ENCODE data around the gene SLC38A10.

Gene SLC38A10

GRCh38 chr17:81334987-81335772, 40.1 kb upstream of the SLC38A10 start:
- DNase-seq (ENCODE audit: extremely low spot score): no peak
- TF ChIP-seq CTCF (IDR thresholded peaks at IDR 0.05; ENCODE audit: control extremely low read depth, extremely low read depth, low read depth, missing control alignments): no peak
- POLR2A ChIA-PET: no interaction called here
- CTCF ChIA-PET: interaction anchor here (1.0 kb wide), 1 partner anchor 44 kb away, joined by 3 read pairs; no protein-coding TSS in a partner anchor

GRCh38 chr17:81334391-81334901, 39.3 kb upstream of the SLC38A10 start:
- DNase-seq (ENCODE audit: extremely low spot score): no peak
- CTCF ChIA-PET: interaction anchor here (1.0 kb wide), 1 partner anchor 43 kb away, joined by 3 read pairs; no protein-coding TSS in a partner anchor
- POLR2A ChIA-PET: no interaction called here
- TF ChIP-seq CTCF (IDR thresholded peaks at IDR 0.05; ENCODE audit: control extremely low read depth, extremely low read depth, low read depth, missing control alignments): no peak

- DNase-seq (ENCODE audit: extremely low spot score): no peak
- POLR2A ChIA-PET: no interaction called here
These were observed 38.7 kb upstream of the SLC38A10 start for GRCh38 chr17:81333616-81334368.

GRCh38 chr17:81332914-81333528, 37.9 kb upstream of the SLC38A10 start:
- ChIA-PET CTCF (no interaction called here), POLR2A (no interaction called here)
- no peak for DNase-seq (ENCODE audit: extremely low spot score)
- no peak for TF ChIP-seq CTCF (IDR thresholded peaks at IDR 0.05; ENCODE audit: control extremely low read depth, extremely low read depth, low read depth, missing control alignments)

More at GRCh38 chr17:81333616-81334368, 38.7 kb upstream of the SLC38A10 start:
- CTCF ChIA-PET: no interaction called here
- TF ChIP-seq CTCF (IDR thresholded peaks at IDR 0.05; ENCODE audit: control extremely low read depth, extremely low read depth, low read depth, missing control alignments): no peak

- TF ChIP-seq CTCF (IDR thresholded peaks at IDR 0.05; ENCODE audit: control extremely low read depth, extremely low read depth, low read depth, missing control alignments): no peak
- DNase-seq (ENCODE audit: extremely low spot score): no peak
- ChIA-PET POLR2A (no interaction called here), CTCF (no interaction called here)
These were observed 37.2 kb upstream of the SLC38A10 start for GRCh38 chr17:81332118-81332834.

- CTCF ChIA-PET: no interaction called here
- TF ChIP-seq CTCF (IDR thresholded peaks at IDR 0.05; ENCODE audit: control extremely low read depth, extremely low read depth, low read depth, missing control alignments): no peak
These were observed 36.5 kb upstream of the SLC38A10 start for GRCh38 chr17:81331527-81332043.

More at GRCh38 chr17:81331527-81332043, 36.5 kb upstream of the SLC38A10 start:
- POLR2A ChIA-PET: no interaction called here
- no peak for DNase-seq (ENCODE audit: extremely low spot score)
